ENCODE data around the gene CDC73.

GRCh38 chr1:193299038-193299437 is 177.2 kb downstream of the CDC73 start:
- TF ChIP-seq CTCF (IDR thresholded peaks at IDR 0.05) (no peak), POLR2A (IDR thresholded peaks at IDR 0.05) (no peak)
